ENCODE measurements around the gene PLXNA2. TPM values are rescaled to one million over a fixed set of nuclear protein-coding genes. Genes with fewer than 3 reads are reported as not detected.

PLXNA2 gene
- total and polyA plus RNA-seq, 2 of the 8 experiments (the other 6 are each of a cell fraction or from before 2014, with no cell fraction given) = 0.33 to 1.5 TPM

- no peaks in the 10 kb centered on the region; a peak in 2 of 7 replicates for H3K27me3 ChIP-seq (replicated peaks in 1 of 4; ENCODE audit: control insufficient read depth in 3 of 4, extremely low read depth in 1 of 4, insufficient read depth in 3 of 4, low read length in 3 of 4)
- no peaks in the 10 kb centered on the region for H3K9me3 ChIP-seq (ENCODE audit: insufficient read depth in 2 of 2, low read depth in 1 of 2, low read length in 1 of 2)
- no peak overlapping the region for H4K91ac ChIP-seq (replicated peaks; ENCODE audit: insufficient read length, low read length)
- no peaks in the 10 kb centered on the region for H4K20me1 ChIP-seq (replicated peaks in 1 of 2; ENCODE audit: control insufficient read depth in 1 of 2, insufficient read depth in 2 of 2, low read length in 2 of 2)
- no peak overlapping the region for H3K56ac ChIP-seq (replicated peaks; ENCODE audit: insufficient read length, low read depth, low read length)
- CTCF ChIA-PET (ENCODE audit: partially characterized antibody) = interaction anchor here (0.6 to 3.6 kb wide), 9 partner anchors 13 to 91 kb away, joined by 3 to 9 read pairs (median 3); partner anchors contain the start of gene PLXNA2
- H4K8ac ChIP-seq (ENCODE audit: extremely low read depth, insufficient read depth, low read length) = no peak overlapping the region
- 90% methylated on average over 5 of the region's 5 CpGs; no CpG with 5 or more reads in 1 of the 2 experiments for WGBS, 2 experiments (ENCODE audit: extremely low coverage in 1 of 2, insufficient coverage in 1 of 2, insufficient read length in 1 of 2, insufficient replicate concordance in 2 of 2, low coverage in 1 of 2, low lambda C conversion rate in 2 of 2, missing lambda C conversion rate in 1 of 2)
- H2BK12ac ChIP-seq (ENCODE audit: low read depth, low read length) = no peak overlapping the region
- no peak overlapping the region for H3K4me2 ChIP-seq (ENCODE audit: insufficient read depth in 1 of 2, low read depth in 2 of 2, low read length in 2 of 2)
- H3K23ac ChIP-seq (ENCODE audit: insufficient read length) = no peak overlapping the region
- no peak overlapping the region for H3K18ac ChIP-seq (ENCODE audit: extremely low read depth, low read length)
- H3K4ac ChIP-seq (replicated peaks; ENCODE audit: insufficient read length, low read depth, low read length) = no peak overlapping the region
- no peak overlapping the region for H2BK20ac ChIP-seq (ENCODE audit: low read length)
- H2AFZ ChIP-seq (ENCODE audit: low read length) = no peak overlapping the region
- H3K4me3 ChIP-seq (ENCODE audit: extremely low read depth in 1 of 4, insufficient read depth in 2 of 4, low read depth in 3 of 4, low read length in 4 of 4) = no peak overlapping the region
- DNase-seq (ENCODE audit: low read depth in 1 of 2, low spot score in 2 of 2) = no peak
- H2BK120ac ChIP-seq (replicated peaks; ENCODE audit: low read depth, low read length) = no peak overlapping the region
- peaks cover 0 to 2% (median 0%) of the 10 kb centered on the region in 4 experiments; a peak in 2 of 7 replicates for H3K4me1 ChIP-seq (replicated peaks in 1 of 4; ENCODE audit: control insufficient read depth in 3 of 4, insufficient read depth in 4 of 4, low read length in 3 of 4)
- H3K27ac ChIP-seq (ENCODE audit: low read depth, low read length) = no peak overlapping the region
- no peaks in the 10 kb centered on the region for H3K23me2 ChIP-seq (ENCODE audit: low read depth, low read length)
- H3K9ac ChIP-seq (replicated peaks in 1 of 4; ENCODE audit: extremely low read depth in 1 of 4, low read depth in 3 of 4, low read length in 3 of 4) = no peak overlapping the region
- POLR2A ChIA-PET (ENCODE audit: partially characterized antibody) = no interaction called here
- FAIRE-seq = no peak
- no peak overlapping the region for H3K14ac ChIP-seq (ENCODE audit: insufficient read length)
- TF ChIP-seq TBP (IDR thresholded peaks at IDR 0.05; ENCODE audit: low read depth, low read length) (no peak), TAF7 (optimal IDR thresholded peaks at IDR 0.05; ENCODE audit: borderline replicate concordance, low read depth, low read length) (no peak), SP4 (IDR thresholded peaks at IDR 0.05; ENCODE audit: low read length) (no peak), CEBPB (IDR thresholded peaks at IDR 0.05; ENCODE audit: low read depth, low read length) (no peak), CHD2 (IDR thresholded peaks at IDR 0.05; ENCODE audit: low read length) (no peak), CBX5 (IDR thresholded peaks at IDR 0.05; ENCODE audit: low read depth, low read length) (no peak), GABPA (IDR thresholded peaks at IDR 0.05; ENCODE audit: borderline replicate concordance, insufficient read depth, low read length) (no peak), TEAD4 (IDR thresholded peaks at IDR 0.05; ENCODE audit: low read depth, low read length) (no peak), CREB1 (IDR thresholded peaks at IDR 0.05) (no peak), CBX8 (IDR thresholded peaks at IDR 0.05; ENCODE audit: borderline replicate concordance, low read depth, low read length) (no peak)
- no peaks in the 10 kb centered on the region for H3K36me3 ChIP-seq (ENCODE audit: control insufficient read depth in 2 of 4, insufficient read depth in 4 of 4, low read length in 3 of 4)
- H3K79me1 ChIP-seq (ENCODE audit: low read depth, low read length) = no peaks in the 10 kb centered on the region
- H4K5ac ChIP-seq (ENCODE audit: insufficient read length, low read depth, low read length) = no peak overlapping the region
- no peak overlapping the region for H2AK5ac ChIP-seq (ENCODE audit: low read depth, low read length)
- H2BK15ac ChIP-seq (ENCODE audit: low read length) = no peak overlapping the region
- no peaks in the 10 kb centered on the region for H3K79me2 ChIP-seq (ENCODE audit: control insufficient read depth in 1 of 2, insufficient read depth in 2 of 2, low read length in 2 of 2)
- no peak overlapping the region for H2BK5ac ChIP-seq (ENCODE audit: low read depth, low read length)
Measured at GRCh38 chr1:208184966-208185654, 59.1 kb downstream of the PLXNA2 start.
